OCI-LY1 (cell line): ENCODE data around the gene CLEC16A.

Experiments
- CTCF ChIP-seq: fragments of 200-600 bp; sonication (generic), shearing (Covaris generic); IDR thresholded peaks from 2 replicates; pipeline ENCODE4 v1.5.1; 2017; ENCODE audit warnings: mild to moderate bottlenecking, antibody characterized with exemption, low read length, moderate library complexity, mixed read lengths
- EZH2 ChIP-seq: fragments of 200-600 bp; sonication (generic), shearing (Covaris generic); IDR thresholded peaks from 2 replicates; pipeline ENCODE4 v1.8.0; 2017; ENCODE audit warnings: borderline replicate concordance, mixed run types, mild to moderate bottlenecking, antibody characterized with exemption, low read length, moderate library complexity, mixed read lengths

- TF ChIP-seq CTCF (no peak), EZH2 (no peak)
These were observed 148.6 kb downstream of the CLEC16A start for GRCh38 chr16:11092788-11093571.
